Measurements from ENCODE around the gene DHRS12.

DHRS12 gene

DNA sequence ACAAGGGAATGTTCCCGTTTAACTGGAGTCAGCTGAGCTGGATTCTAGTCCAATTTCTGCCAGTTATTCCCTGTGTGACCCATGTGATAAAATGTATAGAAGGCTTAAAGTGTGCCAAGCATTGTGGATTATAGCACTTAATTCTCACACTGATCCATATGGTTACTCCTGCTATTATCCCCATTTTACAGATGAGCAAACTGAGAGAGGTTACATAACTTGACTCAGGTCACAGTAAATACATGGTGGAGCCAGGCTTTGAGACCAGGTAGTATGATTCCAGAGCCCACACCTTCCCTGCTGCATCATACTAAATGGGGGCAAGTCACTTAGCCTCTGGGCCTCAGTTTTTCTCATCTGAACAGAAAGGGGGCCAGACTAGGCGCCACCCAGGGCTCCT, 2.0 kb upstream of the DHRS12 start:
- no peak overlapping the region for H3K9ac ChIP-seq (ENCODE audit: low read length)
- peaks cover 27% of the 10 kb centered on the region for H3K4me1 ChIP-seq (ENCODE audit: control insufficient read depth, insufficient read depth, low read length)
- no peaks in the 10 kb centered on the region for H3K36me3 ChIP-seq (ENCODE audit: control insufficient read depth, insufficient read depth, low read length, severe bottlenecking)
- no peak for DNase-seq (ENCODE audit: low read depth)
- H3K9me3 ChIP-seq (ENCODE audit: control insufficient read depth, low read length): no peaks in the 10 kb centered on the region
- no peak overlapping the region for H3K4me3 ChIP-seq (ENCODE audit: low read length)
- H3K27me3 ChIP-seq (replicated peaks; ENCODE audit: control insufficient read depth, insufficient read depth, low read length): no peaks in the 10 kb centered on the region

DNA sequence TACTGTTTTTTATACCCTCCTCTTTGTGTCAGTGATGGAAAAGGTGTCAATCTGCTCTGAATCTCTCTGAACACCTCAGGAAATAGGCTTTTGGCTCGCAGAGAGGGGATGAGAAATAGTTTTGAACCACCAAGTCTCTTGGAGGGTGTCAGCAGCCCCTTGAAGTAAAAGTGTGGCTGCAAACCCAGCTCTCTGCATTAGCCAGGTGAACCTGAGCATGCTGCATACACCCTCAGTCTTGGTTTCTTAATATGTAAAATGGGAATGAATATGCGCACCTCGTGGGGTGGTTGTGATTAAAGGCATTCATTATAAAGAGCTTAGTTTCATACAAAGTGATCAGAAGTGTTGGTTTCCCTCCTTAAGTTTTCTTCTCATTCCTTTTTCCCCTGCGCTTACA, 1.4 kb upstream of the DHRS12 start:
- H3K4me3 ChIP-seq (ENCODE audit: low read length): peak overlapping the region; percentile 87
- H3K27me3 ChIP-seq (replicated peaks; ENCODE audit: control insufficient read depth, insufficient read depth, low read length): no peaks in the 10 kb centered on the region
- no peak overlapping the region for H3K9ac ChIP-seq (ENCODE audit: low read length)

DNA sequence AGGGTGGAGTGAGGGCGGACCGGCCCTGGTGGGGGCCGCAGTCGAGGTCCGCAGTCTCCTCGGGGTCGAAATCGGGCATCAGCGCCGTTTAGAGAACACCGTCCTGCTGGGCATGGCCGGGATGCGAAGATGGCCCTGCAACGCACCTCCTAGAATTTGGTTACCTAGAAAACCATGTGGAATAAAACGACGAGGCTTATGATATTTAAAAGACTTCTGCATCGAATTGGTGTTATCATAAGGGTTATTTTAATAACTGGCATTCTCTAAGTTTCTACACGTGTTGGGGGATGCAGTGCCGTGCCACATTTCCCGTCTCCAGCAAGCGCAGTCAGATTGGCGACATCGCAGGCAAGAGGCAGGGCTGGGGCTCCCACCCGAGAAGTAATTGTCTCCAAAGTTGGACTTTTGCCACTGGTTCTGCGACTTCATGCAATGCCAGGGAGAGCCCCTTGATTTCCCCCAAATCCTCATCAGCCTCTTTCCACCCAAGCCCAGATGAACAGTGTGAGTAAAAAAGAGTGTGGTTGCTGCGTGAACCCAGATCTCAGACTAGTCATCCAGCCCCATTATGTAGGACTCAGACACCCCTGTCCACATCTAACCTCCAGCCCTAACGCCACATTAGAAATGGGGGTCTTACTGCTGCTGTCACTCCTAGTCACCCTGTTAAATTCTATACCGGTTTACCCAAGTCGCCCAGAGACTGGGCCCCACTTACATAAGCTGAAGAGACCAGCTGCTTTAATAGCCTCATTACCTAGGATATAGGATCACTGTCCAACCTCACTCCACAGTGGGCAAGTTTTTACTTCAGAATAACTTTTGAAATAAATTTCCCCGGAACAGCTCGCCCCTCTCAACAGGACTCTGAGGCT, 571 bp upstream of the DHRS12 start:
- peak overlapping the region; percentile 90 for H3K9ac ChIP-seq (ENCODE audit: low read length)
- peaks cover 27% of the 10 kb centered on the region for H3K4me1 ChIP-seq (ENCODE audit: control insufficient read depth, insufficient read depth, low read length)
- H3K4me3 ChIP-seq (ENCODE audit: low read length): peak overlapping the region; percentile 87
- H3K9me3 ChIP-seq (ENCODE audit: control insufficient read depth, low read length): no peaks in the 10 kb centered on the region
- H3K36me3 ChIP-seq (ENCODE audit: control insufficient read depth, insufficient read depth, low read length, severe bottlenecking): no peaks in the 10 kb centered on the region
- no peak for DNase-seq (ENCODE audit: low read depth)
- no peaks in the 10 kb centered on the region for H3K27me3 ChIP-seq (replicated peaks; ENCODE audit: control insufficient read depth, insufficient read depth, low read length)

More for the DNA sequence above, 1.4 kb upstream of the DHRS12 start:
- no peak for DNase-seq (ENCODE audit: low read depth)
- H3K4me1 ChIP-seq (ENCODE audit: control insufficient read depth, insufficient read depth, low read length): peaks cover 27% of the 10 kb centered on the region
- H3K36me3 ChIP-seq (ENCODE audit: control insufficient read depth, insufficient read depth, low read length, severe bottlenecking): no peaks in the 10 kb centered on the region
- H3K9me3 ChIP-seq (ENCODE audit: control insufficient read depth, low read length): no peaks in the 10 kb centered on the region

DNA sequence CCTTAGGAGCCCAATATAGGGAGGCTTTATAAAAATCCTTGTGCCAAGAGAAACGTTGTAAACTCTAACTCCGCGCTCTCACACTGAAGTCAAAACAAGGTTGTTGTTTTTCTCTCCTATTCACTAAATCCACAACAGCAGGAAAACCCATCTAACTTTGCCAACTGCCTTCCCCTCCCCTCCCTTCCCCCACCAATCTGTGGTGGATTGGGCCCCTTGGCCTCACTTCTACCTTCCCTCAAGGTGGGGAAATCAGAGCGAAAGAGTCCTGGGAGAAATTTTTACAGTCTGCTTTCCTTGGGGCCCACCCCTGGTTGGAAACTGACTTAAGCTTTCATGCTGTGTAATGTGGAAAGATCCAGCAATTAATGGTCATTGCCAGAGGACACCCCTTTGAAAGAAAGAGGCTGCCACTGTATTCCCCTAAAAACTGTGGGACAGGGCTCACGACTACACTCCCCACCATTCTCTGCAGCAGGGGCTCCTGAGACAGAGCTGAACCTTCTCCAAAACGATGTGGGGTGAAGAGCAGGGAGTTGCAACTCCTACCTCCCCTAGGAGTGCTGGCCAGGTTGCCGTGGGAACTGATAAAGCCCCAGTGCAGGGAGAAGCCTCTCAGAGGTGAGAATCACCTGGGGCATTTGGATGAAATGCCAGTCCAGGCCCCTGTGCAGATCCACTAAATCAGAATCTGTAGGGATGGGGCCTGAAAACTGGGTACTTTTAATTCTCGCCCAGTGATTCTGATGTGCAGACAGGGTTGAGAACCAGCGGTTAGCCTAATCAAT, 1.1 kb downstream of the DHRS12 start:
- Histone ChIP-seq H3K4me3 (ENCODE audit: low read length) (peak overlapping the region; percentile 87), H3K4me1 (ENCODE audit: control insufficient read depth, insufficient read depth, low read length) (peaks cover 27% of the 10 kb centered on the region), H3K9ac (ENCODE audit: low read length) (peak overlapping the region; percentile 90), H3K27me3 (replicated peaks; ENCODE audit: control insufficient read depth, insufficient read depth, low read length) (no peaks in the 10 kb centered on the region), H3K9me3 (ENCODE audit: control insufficient read depth, low read length) (no peaks in the 10 kb centered on the region), H3K36me3 (ENCODE audit: control insufficient read depth, insufficient read depth, low read length, severe bottlenecking) (no peaks in the 10 kb centered on the region)
- DNase-seq (ENCODE audit: low read depth): no peak

DNA sequence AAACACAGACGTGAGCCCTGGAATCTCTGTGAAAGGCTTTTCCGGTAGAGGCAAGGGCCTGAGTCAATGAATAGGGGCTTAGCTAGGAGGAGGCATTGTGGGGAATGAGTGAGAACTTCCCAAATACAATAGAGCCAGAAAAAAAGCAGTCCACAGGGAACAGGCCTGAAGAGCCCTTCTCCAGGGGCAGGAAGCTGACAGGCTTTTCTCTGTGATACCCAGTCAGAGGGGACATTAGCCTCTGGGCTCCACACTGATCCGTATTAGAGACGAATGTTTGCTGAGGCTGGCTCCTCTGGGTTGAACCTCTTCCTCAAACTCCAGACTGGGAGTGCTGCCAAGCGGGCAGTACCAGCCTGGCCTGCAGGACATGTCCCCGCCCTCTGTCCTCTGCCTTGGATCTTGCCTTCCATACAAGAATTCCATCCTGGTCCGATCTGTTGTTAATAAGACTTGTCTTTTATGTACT, 2.3 kb downstream of the DHRS12 start:
- Histone ChIP-seq H3K4me1 (ENCODE audit: control insufficient read depth, insufficient read depth, low read length) (peaks cover 27% of the 10 kb centered on the region), H3K4me3 (ENCODE audit: low read length) (no peak overlapping the region), H3K9ac (ENCODE audit: low read length) (no peak overlapping the region), H3K36me3 (ENCODE audit: control insufficient read depth, insufficient read depth, low read length, severe bottlenecking) (no peaks in the 10 kb centered on the region), H3K9me3 (ENCODE audit: control insufficient read depth, low read length) (no peaks in the 10 kb centered on the region), H3K27me3 (replicated peaks; ENCODE audit: control insufficient read depth, insufficient read depth, low read length) (no peaks in the 10 kb centered on the region)
- DNase-seq (ENCODE audit: low read depth): no peak

DNA sequence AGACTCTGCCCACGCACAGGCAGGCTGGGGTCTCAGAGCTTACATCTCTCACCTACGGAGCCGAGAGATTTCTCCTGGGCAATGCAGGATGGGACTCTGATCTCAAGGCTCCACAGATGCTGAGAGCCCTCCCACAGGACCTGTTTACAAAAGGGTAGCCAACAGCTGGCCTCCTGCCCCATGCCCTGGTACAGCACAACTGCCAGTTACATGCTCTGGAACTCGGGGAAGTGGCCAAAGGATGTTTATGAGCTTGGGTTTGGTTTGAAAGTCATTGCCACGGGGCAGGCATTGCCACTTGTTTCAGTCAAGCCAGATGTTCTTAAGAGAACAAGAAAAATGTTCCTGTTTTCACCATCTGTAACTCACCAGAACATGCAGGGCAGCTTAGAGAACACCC, 3.5 kb downstream of the DHRS12 start:
- Histone ChIP-seq H3K9me3 (ENCODE audit: control insufficient read depth, low read length) (no peaks in the 10 kb centered on the region), H3K36me3 (ENCODE audit: control insufficient read depth, insufficient read depth, low read length, severe bottlenecking) (no peaks in the 10 kb centered on the region), H3K9ac (ENCODE audit: low read length) (no peak overlapping the region), H3K4me1 (ENCODE audit: control insufficient read depth, insufficient read depth, low read length) (peaks cover 27% of the 10 kb centered on the region), H3K4me3 (ENCODE audit: low read length) (no peak overlapping the region), H3K27me3 (replicated peaks; ENCODE audit: control insufficient read depth, insufficient read depth, low read length) (no peaks in the 10 kb centered on the region)
- no peak for DNase-seq (ENCODE audit: low read depth)

DNA sequence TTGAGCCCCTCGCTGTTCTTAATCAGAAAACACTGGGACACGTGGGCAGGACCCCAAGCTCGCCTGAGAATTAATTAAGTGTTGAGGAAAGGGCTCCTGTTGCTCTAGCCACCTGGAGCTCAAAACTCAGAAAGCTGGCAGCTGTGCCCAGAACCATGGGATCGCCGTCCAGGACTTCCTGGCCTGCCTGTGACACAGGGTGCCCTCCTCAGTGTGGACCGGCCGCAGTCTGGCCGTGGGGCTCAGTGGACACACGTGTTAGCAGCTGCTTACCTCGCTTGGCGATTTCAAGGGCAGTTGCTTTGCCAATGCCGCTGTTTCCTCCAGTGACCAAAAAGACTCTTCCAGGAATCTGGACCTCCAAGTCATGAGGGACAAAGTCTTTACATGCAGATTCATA, 4.7 kb downstream of the DHRS12 start:
- no peak for DNase-seq (ENCODE audit: low read depth)
- Histone ChIP-seq H3K9ac (ENCODE audit: low read length) (no peak overlapping the region), H3K36me3 (ENCODE audit: control insufficient read depth, insufficient read depth, low read length, severe bottlenecking) (no peaks in the 10 kb centered on the region), H3K9me3 (ENCODE audit: control insufficient read depth, low read length) (no peaks in the 10 kb centered on the region), H3K4me3 (ENCODE audit: low read length) (no peak overlapping the region), H3K4me1 (ENCODE audit: control insufficient read depth, insufficient read depth, low read length) (peaks cover 21% of the 10 kb centered on the region), H3K27me3 (replicated peaks; ENCODE audit: control insufficient read depth, insufficient read depth, low read length) (no peaks in the 10 kb centered on the region)

DNA sequence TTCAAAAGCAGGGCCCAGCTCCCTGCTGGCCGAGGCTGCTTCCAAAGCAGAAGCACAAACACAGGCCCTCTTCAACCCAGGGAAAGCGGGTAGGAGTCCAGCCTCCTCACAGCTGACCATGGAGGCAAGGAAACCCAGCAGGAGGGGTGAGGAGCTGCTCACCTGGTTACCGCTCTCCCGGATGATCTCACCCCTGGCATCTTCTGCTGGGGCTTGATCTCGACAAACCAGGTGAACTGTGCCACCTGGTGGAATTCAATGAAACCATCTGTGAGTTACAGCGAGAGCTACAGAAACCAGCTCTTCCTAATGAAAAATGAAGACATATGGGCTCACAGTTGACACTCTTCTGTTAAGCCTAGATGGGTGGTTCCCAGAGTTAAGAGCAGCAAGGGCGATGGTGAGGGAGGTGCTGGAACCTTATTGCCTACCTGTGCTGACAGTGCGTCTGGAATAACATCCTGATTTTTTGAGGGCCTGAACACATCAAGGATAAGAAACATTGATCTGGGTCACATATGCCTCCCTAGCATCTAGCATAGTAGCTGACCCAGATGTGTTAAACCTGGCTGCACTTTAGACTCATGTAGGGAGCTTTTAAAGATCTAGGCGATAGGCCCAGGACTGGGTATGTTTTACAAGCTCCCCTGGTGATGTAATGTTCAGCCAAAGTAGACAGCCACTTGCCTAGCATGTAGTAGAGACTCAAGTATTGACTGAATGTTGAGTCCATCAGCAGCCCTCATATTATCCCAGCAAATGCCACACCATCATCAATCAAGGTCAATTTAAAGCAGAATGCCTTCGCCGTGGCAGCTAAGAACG, 6.1 kb downstream of the DHRS12 start:
- DNase-seq (ENCODE audit: low read depth): peak; percentile 63
- Histone ChIP-seq H3K9me3 (ENCODE audit: control insufficient read depth, low read length) (no peaks in the 10 kb centered on the region), H3K4me1 (ENCODE audit: control insufficient read depth, insufficient read depth, low read length) (peaks cover 22% of the 10 kb centered on the region), H3K4me3 (ENCODE audit: low read length) (no peak overlapping the region), H3K9ac (ENCODE audit: low read length) (no peak overlapping the region), H3K36me3 (ENCODE audit: control insufficient read depth, insufficient read depth, low read length, severe bottlenecking) (no peaks in the 10 kb centered on the region), H3K27me3 (replicated peaks; ENCODE audit: control insufficient read depth, insufficient read depth, low read length) (no peaks in the 10 kb centered on the region)

DNA sequence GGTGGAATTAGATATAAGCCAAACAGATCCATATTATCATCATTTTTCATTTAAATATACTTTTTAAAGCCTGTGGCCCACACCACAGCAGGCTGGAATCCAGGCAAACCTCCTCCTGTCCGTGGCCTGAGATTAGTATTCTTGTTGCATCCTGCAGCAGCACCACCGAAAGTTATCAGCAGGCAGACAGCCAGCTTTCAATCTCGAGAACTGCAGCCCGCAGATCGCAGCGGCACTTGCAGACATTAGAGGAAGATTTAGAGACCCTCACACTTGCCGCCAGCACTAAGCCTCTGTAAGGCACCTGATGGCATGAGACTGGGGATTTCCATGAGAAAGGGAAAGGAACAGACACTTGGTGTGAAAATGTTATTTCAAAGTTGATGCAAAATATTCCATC, 7.4 kb downstream of the DHRS12 start:
- Histone ChIP-seq H3K27me3 (replicated peaks; ENCODE audit: control insufficient read depth, insufficient read depth, low read length) (no peaks in the 10 kb centered on the region), H3K9ac (ENCODE audit: low read length) (no peak overlapping the region), H3K4me1 (ENCODE audit: control insufficient read depth, insufficient read depth, low read length) (peaks cover 9% of the 10 kb centered on the region), H3K36me3 (ENCODE audit: control insufficient read depth, insufficient read depth, low read length, severe bottlenecking) (no peaks in the 10 kb centered on the region), H3K4me3 (ENCODE audit: low read length) (no peak overlapping the region), H3K9me3 (ENCODE audit: control insufficient read depth, low read length) (no peaks in the 10 kb centered on the region)
- no peak for DNase-seq (ENCODE audit: low read depth)

DNA sequence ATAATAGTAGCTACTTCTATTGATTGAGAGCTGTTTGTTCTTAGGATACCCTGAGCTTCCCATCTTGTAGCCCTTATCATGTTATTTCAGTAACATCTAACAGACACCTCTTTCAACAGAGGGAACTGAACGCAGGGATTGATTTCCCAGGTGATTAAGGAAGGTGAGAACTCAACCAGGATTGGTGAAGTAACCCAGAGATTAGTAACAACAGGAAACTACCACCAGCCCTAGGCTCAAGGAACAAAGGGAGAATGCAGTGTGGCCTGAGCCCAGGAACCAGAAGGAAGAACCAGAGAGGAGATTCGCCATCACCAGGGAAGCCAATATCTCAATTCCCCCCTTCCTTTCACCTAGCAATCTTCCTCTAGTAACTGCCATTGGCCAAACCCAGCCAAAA, 8.5 kb downstream of the DHRS12 start:
- Histone ChIP-seq H3K4me3 (ENCODE audit: low read length) (no peak overlapping the region), H3K9me3 (ENCODE audit: control insufficient read depth, low read length) (no peaks in the 10 kb centered on the region), H3K27me3 (replicated peaks; ENCODE audit: control insufficient read depth, insufficient read depth, low read length) (no peaks in the 10 kb centered on the region), H3K9ac (ENCODE audit: low read length) (no peak overlapping the region), H3K36me3 (ENCODE audit: control insufficient read depth, insufficient read depth, low read length, severe bottlenecking) (no peaks in the 10 kb centered on the region), H3K4me1 (ENCODE audit: control insufficient read depth, insufficient read depth, low read length) (peaks cover 7% of the 10 kb centered on the region)
- DNase-seq (ENCODE audit: low read depth): no peak

DNA sequence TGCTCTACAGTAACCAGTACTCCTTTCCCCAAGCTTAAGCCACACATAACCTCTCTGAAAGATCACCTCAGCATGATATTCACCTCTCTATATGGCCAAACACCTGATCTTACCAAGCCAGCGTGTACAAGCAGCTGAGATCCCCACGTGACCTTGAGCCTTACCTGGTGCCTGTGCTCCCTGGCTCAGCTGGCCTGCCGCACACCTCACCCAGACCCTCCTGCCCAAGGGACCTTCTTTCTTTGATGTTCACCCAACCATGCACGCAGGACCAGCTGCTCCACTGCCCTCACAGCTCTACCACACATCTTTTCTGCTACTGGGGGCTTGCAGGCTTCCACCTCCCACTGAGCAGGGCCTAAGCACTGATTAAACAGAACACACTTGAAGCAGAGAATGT, 9.0 kb downstream of the DHRS12 start:
- Histone ChIP-seq H3K36me3 (ENCODE audit: control insufficient read depth, insufficient read depth, low read length, severe bottlenecking) (no peaks in the 10 kb centered on the region), H3K9me3 (ENCODE audit: control insufficient read depth, low read length) (no peaks in the 10 kb centered on the region), H3K4me1 (ENCODE audit: control insufficient read depth, insufficient read depth, low read length) (peaks cover 7% of the 10 kb centered on the region), H3K9ac (ENCODE audit: low read length) (no peak overlapping the region), H3K4me3 (ENCODE audit: low read length) (no peak overlapping the region), H3K27me3 (replicated peaks; ENCODE audit: control insufficient read depth, insufficient read depth, low read length) (no peaks in the 10 kb centered on the region)
- no peak for DNase-seq (ENCODE audit: low read depth)

Data from adipocyte (in vitro differentiated cells).